ENCODE measurements around the gene MINAR2. TPM values are rescaled to one million over a fixed set of nuclear protein-coding genes. Genes with fewer than 3 reads are reported as not detected.

The MINAR2 gene
- total RNA-seq, 4 donors from 2014 or later, result not detected

- 62 to 89% methylated on average over 1 to 2 of the region's 2 CpGs for WGBS, 2 donors (ENCODE audit: low coverage in 1 of 2)
- DNase-seq, result no peak
- intact Hi-C loops (cut with DNase I; ENCODE audit: low total_unique reads), result no loop called here
- in situ Hi-C loops (cut with MboI; ENCODE audit: low pct_ligation_motif_present in 1 of 4, low pct_unique_long_range_greater_than_20kb in 1 of 4, low sequenced_read_pairs in 3 of 4), result no loop called here
- Histone ChIP-seq H3K36me3 (no peaks in the 10 kb centered on the region), H3K4me1 (no peaks in the 10 kb centered on the region), H3K4me3 (no peak overlapping the region), H3K27me3 (no peaks in the 10 kb centered on the region), H3K27ac (no peak overlapping the region), H3K9me3 (no peaks in the 10 kb centered on the region)
- no peak for TF ChIP-seq EP300 (IDR thresholded peaks at IDR 0.05; ENCODE audit: low read depth)
- TF ChIP-seq POLR2A (IDR thresholded peaks at IDR 0.05), result no peak
- TF ChIP-seq POLR2AphosphoS5 (IDR thresholded peaks at IDR 0.05), result no peak
- TF ChIP-seq, protein P1, sequence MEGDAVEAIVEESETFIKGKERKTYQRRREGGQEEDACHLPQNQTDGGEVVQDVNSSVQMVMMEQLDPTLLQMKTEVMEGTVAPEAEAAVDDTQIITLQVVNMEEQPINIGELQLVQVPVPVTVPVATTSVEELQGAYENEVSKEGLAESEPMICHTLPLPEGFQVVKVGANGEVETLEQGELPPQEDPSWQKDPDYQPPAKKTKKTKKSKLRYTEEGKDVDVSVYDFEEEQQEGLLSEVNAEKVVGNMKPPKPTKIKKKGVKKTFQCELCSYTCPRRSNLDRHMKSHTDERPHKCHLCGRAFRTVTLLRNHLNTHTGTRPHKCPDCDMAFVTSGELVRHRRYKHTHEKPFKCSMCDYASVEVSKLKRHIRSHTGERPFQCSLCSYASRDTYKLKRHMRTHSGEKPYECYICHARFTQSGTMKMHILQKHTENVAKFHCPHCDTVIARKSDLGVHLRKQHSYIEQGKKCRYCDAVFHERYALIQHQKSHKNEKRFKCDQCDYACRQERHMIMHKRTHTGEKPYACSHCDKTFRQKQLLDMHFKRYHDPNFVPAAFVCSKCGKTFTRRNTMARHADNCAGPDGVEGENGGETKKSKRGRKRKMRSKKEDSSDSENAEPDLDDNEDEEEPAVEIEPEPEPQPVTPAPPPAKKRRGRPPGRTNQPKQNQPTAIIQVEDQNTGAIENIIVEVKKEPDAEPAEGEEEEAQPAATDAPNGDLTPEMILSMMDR (IDR thresholded peaks at IDR 0.05), result no peak
These were observed 8.1 kb upstream of the MINAR2 start for GRCh38 chr5:129739773-129740172.

DNA sequence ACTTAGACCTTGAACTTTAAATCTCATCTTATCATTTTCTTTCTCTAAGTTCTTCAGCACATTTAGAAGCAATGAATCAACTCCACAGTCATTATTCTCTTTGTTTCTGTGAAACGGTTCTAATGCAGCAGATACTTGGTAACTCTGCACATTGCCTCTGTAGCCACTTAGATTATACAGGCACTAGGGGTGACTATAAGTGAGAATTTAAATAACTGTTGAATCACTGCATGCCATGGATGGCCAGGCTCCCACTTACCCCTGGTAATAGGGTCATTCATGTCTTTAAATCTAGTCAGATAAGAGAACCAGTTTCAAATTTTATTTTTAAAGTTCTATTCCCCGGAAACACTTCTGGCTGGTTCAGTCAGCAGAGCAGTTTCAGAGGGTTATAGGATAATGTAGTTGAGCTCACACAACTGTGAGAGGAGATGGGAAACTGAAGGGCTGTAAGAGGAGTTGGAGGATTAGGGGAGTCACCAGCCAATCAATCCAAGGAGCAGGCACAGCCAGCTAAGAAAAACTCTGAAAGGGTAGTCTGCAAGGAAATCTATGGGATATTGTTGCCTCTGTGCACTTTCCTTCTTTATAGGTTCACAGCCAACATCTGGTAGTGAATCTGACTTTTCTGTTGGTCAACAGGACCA is 4.2 kb upstream of the MINAR2 start:
- H3K4me3 ChIP-seq, result no peak overlapping the region
- H3K4me1 ChIP-seq, result no peaks in the 10 kb centered on the region
- TF ChIP-seq POLR2A (IDR thresholded peaks at IDR 0.05) (no peak), POLR2AphosphoS5 (IDR thresholded peaks at IDR 0.05) (no peak), EP300 (IDR thresholded peaks at IDR 0.05; ENCODE audit: low read depth) (no peak)
- TF ChIP-seq, protein P1 (IDR thresholded peaks at IDR 0.05), result no peak
- intact Hi-C loops (cut with DNase I; ENCODE audit: low total_unique reads), result no loop called here
- in situ Hi-C loops (cut with MboI; ENCODE audit: low pct_ligation_motif_present in 1 of 4, low pct_unique_long_range_greater_than_20kb in 1 of 4, low sequenced_read_pairs in 3 of 4), result no loop called here
- no peaks in the 10 kb centered on the region for H3K9me3 ChIP-seq
- H3K36me3 ChIP-seq, result no peaks in the 10 kb centered on the region
- no peak for DNase-seq
- H3K27ac ChIP-seq, result no peak overlapping the region
- 75 to 79% methylated on average over 2 of the region's 2 CpGs for WGBS, 2 donors (ENCODE audit: low coverage in 1 of 2)
- no peaks in the 10 kb centered on the region for H3K27me3 ChIP-seq

DNA sequence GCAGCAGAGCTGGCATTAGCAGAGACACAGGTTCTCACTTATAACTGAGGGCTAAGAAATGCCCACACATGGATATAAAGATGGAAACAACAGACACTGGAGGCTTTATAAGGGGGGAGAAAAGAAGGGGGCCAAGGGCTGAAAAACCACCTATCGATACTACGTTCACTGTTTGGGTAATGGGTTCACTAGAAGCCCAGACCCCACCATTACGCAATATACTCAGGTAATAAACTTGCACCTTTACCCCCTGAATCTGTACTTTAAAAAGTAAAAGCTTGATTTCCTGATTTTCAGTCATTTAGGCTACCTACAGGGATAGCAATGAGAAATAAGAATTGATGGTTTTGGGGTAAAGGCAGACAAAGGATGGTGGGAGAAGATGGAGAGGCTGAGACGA is 1.9 kb upstream of the MINAR2 start:
- Histone ChIP-seq H3K9me3 (no peaks in the 10 kb centered on the region), H3K36me3 (no peaks in the 10 kb centered on the region), H3K27ac (no peak overlapping the region), H3K27me3 (no peaks in the 10 kb centered on the region), H3K4me1 (no peaks in the 10 kb centered on the region), H3K4me3 (no peak overlapping the region)
- in situ Hi-C loops (cut with MboI; ENCODE audit: low pct_ligation_motif_present in 1 of 4, low pct_unique_long_range_greater_than_20kb in 1 of 4, low sequenced_read_pairs in 3 of 4) (no loop called here), intact Hi-C loops (cut with DNase I; ENCODE audit: low total_unique reads) (no loop called here)
- DNase-seq, result no peak
- WGBS, 2 donors (ENCODE audit: low coverage in 1 of 2), result 90 to 91% methylated on average over 4 of the region's 4 CpGs
- TF ChIP-seq, protein P1 (IDR thresholded peaks at IDR 0.05), result no peak
- TF ChIP-seq EP300 (IDR thresholded peaks at IDR 0.05; ENCODE audit: low read depth) (no peak), POLR2AphosphoS5 (IDR thresholded peaks at IDR 0.05) (no peak), POLR2A (IDR thresholded peaks at IDR 0.05) (no peak)

GRCh38 chr5:129746876-129747275 is 1.0 kb upstream of the MINAR2 start:
- Histone ChIP-seq H3K9me3 (no peaks in the 10 kb centered on the region), H3K27ac (no peak overlapping the region), H3K4me1 (no peaks in the 10 kb centered on the region), H3K4me3 (no peak overlapping the region), H3K27me3 (no peaks in the 10 kb centered on the region), H3K36me3 (no peaks in the 10 kb centered on the region)
- DNase-seq, result no peak
- in situ Hi-C loops (cut with MboI; ENCODE audit: low pct_ligation_motif_present in 1 of 4, low pct_unique_long_range_greater_than_20kb in 1 of 4, low sequenced_read_pairs in 3 of 4), result no loop called here
- no peak for TF ChIP-seq POLR2AphosphoS5 (IDR thresholded peaks at IDR 0.05)
- no peak for TF ChIP-seq EP300 (IDR thresholded peaks at IDR 0.05; ENCODE audit: low read depth)
- TF ChIP-seq, protein P1 (IDR thresholded peaks at IDR 0.05), result no peak
- TF ChIP-seq POLR2A (IDR thresholded peaks at IDR 0.05), result no peak
- intact Hi-C loops (cut with DNase I; ENCODE audit: low total_unique reads), result no loop called here
- 82% methylated on average over 2 of the region's 2 CpGs; no CpG with 5 or more reads in 1 of the 2 donors for WGBS, 2 donors (ENCODE audit: low coverage in 1 of 2)
